Glutamatergic neuron (in vitro differentiated cells): ENCODE data around the gene MSLN. TPM values are rescaled to one million over a fixed set of nuclear protein-coding genes. Genes with fewer than 3 reads are reported as not detected.

Source experiments
- DNase-seq: peaks from one replicate; pipeline ENCODE4 v3.0.0; 2022
- H3K27ac Mint-ChIP-seq: one replicate; pipeline ENCODE4 v1.8.0; 2020; ENCODE audit warnings: mild to moderate bottlenecking, mixed read lengths, inconsistent platforms; ENCODE audit not compliant: unreplicated experiment
- H3K27me3 Mint-ChIP-seq: one replicate; pipeline ENCODE4 v1.8.0; 2020; ENCODE audit warnings: mild to moderate bottlenecking, moderate library complexity, mixed read lengths, inconsistent platforms; ENCODE audit not compliant: unreplicated experiment
- H3K36me3 Mint-ChIP-seq: one replicate; pipeline ENCODE4 v1.8.0; 2020; ENCODE audit warnings: mild to moderate bottlenecking, mixed read lengths, inconsistent platforms; ENCODE audit not compliant: unreplicated experiment
- H3K4me1 Mint-ChIP-seq: one replicate; pipeline ENCODE4 v1.8.0; 2020; ENCODE audit warnings: mild to moderate bottlenecking, low read depth, mixed read lengths, inconsistent platforms; ENCODE audit not compliant: unreplicated experiment
- H3K4me3 Mint-ChIP-seq: one replicate; pipeline ENCODE4 v1.8.0; 2020; ENCODE audit warnings: mild to moderate bottlenecking, mixed read lengths, inconsistent platforms; ENCODE audit not compliant: unreplicated experiment
- H3K9me3 Mint-ChIP-seq: one replicate; pipeline ENCODE4 v1.8.0; 2020; ENCODE audit warnings: mild to moderate bottlenecking, moderate library complexity, mixed read lengths, inconsistent platforms; ENCODE audit not compliant: unreplicated experiment
- total RNA-seq: library from RNA; stranded (reverse); fragmentation: NEBNext Ultra II Directional; extraction: Animal tissue kit (Norgen Biotek cat#: 25700); gene quantifications from one replicate; pipeline ENCODE4 v1.2.1, GENCODE V29; 2021; ENCODE audit not compliant: unreplicated experiment
- TF ChIP-seq, protein P1 (sequence below): fragments of 200-600 bp; sonication (generic); IDR thresholded peaks from one replicate; pipeline ENCODE4 v1.5.0; 2021; ENCODE audit not compliant: partially characterized antibody, unreplicated experiment

MSLN gene
- total RNA-seq, 1 donor from 2014 or later = not detected

DNA sequence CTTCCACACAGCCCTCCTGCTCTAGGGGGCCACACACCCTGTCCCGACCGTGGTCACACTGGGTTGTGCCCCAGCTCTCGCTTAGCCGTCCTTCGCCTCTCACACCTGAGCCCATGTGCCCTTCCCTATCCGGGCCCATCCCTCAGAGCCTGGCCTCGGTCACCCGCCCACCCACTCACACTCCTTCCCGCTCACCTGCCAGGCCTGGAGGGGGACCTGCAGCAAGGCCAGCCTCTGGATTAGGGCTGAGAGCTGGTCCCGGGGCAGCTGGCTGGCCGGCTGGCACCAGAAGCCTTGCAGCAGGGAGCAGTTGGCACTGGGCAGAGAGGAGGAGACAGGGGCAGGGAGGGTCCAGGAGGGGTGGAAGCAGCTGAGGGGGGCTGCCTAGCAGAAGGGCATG lies 17.9 kb downstream of the MSLN start:
- Mint-ChIP-seq H3K4me3 (no peak overlapping the region), H3K4me1 (no peaks in the 10 kb centered on the region), H3K36me3 (no peaks in the 10 kb centered on the region), H3K27ac (no peak overlapping the region), H3K27me3 (peaks cover 7% of the 10 kb centered on the region), H3K9me3 (peaks cover 6% of the 10 kb centered on the region)
- TF ChIP-seq, protein P1, sequence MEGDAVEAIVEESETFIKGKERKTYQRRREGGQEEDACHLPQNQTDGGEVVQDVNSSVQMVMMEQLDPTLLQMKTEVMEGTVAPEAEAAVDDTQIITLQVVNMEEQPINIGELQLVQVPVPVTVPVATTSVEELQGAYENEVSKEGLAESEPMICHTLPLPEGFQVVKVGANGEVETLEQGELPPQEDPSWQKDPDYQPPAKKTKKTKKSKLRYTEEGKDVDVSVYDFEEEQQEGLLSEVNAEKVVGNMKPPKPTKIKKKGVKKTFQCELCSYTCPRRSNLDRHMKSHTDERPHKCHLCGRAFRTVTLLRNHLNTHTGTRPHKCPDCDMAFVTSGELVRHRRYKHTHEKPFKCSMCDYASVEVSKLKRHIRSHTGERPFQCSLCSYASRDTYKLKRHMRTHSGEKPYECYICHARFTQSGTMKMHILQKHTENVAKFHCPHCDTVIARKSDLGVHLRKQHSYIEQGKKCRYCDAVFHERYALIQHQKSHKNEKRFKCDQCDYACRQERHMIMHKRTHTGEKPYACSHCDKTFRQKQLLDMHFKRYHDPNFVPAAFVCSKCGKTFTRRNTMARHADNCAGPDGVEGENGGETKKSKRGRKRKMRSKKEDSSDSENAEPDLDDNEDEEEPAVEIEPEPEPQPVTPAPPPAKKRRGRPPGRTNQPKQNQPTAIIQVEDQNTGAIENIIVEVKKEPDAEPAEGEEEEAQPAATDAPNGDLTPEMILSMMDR = no peak
- no peak for DNase-seq

DNA sequence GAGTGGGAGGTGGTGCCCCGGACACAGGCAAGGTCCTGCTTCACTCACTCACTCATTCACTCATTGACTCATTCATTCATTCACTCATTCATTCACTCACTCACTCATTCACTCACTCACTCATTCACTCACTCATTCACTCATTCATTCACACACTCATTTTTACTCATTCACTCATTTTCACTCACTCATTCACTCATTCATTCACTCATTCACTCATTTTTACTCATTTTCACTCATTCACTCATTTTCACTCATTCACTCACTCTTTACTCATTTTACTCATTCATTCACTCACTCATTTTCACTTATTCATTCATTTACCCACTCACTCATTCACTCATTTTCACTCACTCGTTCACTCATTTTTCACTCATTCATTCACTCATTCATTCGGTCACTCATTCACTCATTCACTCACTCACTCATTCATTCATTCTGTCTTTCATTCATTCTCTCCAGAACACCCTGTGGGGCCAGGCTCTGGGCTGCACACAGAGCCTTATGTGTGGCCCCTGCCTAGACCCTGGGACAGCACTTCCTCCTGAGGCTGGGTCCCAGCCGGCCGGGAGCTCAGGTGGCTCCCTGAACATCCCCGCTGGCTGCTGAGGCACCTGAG lies 18.5 kb downstream of the MSLN start:
- Mint-ChIP-seq H3K27me3 (peaks cover 7% of the 10 kb centered on the region), H3K36me3 (no peaks in the 10 kb centered on the region), H3K9me3 (peaks cover 6% of the 10 kb centered on the region), H3K4me1 (no peaks in the 10 kb centered on the region), H3K4me3 (no peak overlapping the region), H3K27ac (no peak overlapping the region)
- TF ChIP-seq, protein P1 = no peak
- no peak for DNase-seq

DNA sequence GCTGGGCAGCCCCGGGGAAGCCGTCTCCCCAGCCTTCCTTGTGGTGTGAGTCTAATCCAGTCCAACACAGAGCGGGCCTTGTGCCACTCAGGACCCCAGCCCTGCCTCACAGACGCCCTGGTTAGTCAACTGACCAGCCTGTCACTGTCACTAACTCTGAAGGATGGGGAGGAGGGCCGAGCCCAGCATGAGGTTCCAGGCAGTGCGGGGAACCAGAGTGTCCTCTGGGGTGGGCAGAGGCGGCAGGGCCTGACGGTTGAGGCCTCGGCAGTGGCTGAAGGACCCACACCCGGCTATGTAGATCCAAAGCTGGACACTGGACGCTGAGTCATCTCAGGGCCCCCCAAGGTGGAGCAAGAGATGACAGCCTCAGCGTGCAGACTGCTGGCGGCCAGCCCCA lies 19.0 kb downstream of the MSLN start:
- H3K9me3 Mint-ChIP-seq = peaks cover 6% of the 10 kb centered on the region
- no peak overlapping the region for H3K27ac Mint-ChIP-seq
- H3K4me3 Mint-ChIP-seq = no peak overlapping the region
- H3K4me1 Mint-ChIP-seq = no peaks in the 10 kb centered on the region
- DNase-seq = no peak
- H3K27me3 Mint-ChIP-seq = peaks cover 7% of the 10 kb centered on the region
- H3K36me3 Mint-ChIP-seq = no peaks in the 10 kb centered on the region
- TF ChIP-seq, protein P1 = no peak

DNA sequence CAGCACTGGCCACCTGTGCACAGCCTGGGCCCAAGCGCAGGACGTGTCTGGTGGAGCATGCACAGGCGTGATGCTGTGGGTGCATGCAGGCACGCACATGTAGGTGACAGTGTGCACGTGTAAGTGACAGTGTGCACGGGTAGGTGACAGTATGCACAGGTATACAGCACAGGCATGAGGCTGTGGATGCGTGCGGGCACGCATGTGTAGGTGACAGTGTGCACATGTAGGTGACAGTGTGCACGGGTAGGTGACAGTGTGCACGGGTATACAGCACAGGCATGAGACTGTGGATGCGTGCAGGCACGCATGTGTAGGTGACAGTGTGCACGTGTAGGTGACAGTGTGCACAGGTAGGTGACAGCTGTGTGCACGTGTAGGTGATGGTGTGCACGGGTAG lies 19.8 kb downstream of the MSLN start:
- Mint-ChIP-seq H3K36me3 (no peaks in the 10 kb centered on the region), H3K27ac (no peak overlapping the region), H3K9me3 (peaks cover 6% of the 10 kb centered on the region), H3K27me3 (peaks cover 7% of the 10 kb centered on the region), H3K4me3 (no peak overlapping the region), H3K4me1 (no peaks in the 10 kb centered on the region)
- no peak for DNase-seq
- TF ChIP-seq, protein P1 = no peak

DNA sequence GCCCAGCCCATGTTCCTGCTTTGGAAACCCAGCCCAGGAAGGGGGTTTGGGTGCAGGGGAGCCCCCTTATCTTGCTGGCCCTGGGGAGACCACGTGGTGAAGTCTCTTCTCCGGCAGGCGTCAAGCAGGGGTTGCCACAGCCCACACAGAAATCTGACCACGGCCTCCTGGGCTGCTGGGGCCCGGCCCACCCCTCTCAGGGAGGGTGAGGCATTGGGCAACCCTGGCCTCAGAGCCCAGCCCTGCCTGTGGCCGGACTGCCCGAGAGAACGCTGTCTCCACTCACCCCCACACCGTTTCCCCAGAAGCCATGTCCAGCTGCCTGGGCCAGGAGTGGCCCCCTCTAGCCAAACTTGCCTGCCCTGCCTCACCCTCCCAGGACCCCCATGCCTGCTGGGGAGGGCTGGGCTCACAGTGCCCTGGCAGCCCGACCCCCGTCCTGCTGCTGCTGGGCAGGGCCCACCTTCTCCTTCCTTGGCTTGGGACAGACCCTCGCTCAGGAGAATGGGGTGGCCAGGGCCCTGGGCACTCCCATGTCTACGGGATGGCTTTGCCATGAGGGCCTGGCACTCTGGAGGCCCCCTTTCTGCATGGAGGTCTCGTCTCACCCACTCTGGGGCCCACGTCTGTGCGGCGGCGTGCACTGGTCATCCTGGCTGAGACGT lies 20.9 kb downstream of the MSLN start:
- Mint-ChIP-seq H3K27ac (no peak overlapping the region), H3K9me3 (peaks cover 6% of the 10 kb centered on the region), H3K4me1 (no peaks in the 10 kb centered on the region), H3K27me3 (peaks cover 7% of the 10 kb centered on the region), H3K36me3 (no peaks in the 10 kb centered on the region), H3K4me3 (no peak overlapping the region)
- DNase-seq = no peak
- TF ChIP-seq, protein P1 = no peak
